ENCODE measurements around the gene GALNT3. TPM values are rescaled to one million over a fixed set of nuclear protein-coding genes. Genes with fewer than 3 reads are reported as not detected.

GALNT3 gene
- total RNA-seq = 1 to 10 TPM in 1 of 4 donors, under 1 TPM in 2, not detected in 1; 0.20 to 1.7 (median 0.56) TPM

DNA sequence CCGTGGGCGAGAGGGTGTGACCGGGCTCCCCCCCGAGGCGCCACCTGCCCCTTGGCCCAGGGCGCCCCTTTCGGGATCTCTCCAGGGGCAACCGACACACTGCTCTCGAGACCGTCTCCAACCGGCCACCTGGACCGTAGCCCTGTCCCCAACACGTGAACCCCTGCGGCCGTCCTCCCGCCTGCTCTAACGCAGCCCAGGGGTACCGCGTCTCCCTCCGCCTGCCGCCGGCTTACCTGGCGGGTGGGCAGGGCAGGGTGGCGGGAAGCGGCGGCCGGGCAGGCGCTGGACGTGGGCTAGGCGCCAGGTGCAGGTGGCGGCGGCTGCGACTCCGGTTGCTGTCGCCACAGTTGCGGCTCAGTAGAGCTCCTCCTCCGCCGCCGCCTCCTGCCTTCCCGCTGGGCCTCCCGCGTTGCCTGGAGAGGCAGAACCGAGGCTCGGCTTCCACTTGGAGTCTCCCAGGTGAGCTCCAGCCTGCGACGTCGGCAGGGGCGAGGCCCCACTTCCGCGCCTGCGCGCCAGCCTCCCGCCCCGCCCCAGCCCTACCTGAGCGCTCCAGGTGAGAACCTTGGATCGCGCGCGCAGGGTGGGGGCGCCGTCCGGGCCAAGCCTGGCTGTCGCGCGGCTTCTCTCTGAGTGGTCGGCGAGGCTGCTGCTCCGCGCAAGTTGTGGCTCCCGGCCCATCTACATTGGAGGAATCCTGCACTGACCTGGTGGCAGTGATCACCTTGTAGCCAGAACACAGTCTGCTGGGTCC lies at the start of gene GALNT3:
Gene GALNT3 (minus strand): TSS at position 469 of the 757 bp plus-strand sequence. CDS start 23,547 bp downstream, outside the sequence.
- Histone ChIP-seq H3K27me3 (peaks cover 14 to 44% (median 27%) of the 10 kb centered on the region in 3 donors), H3K9me3 (no peaks in the 10 kb centered on the region), H3K4me1 (peaks cover 0 to 14% of the 10 kb centered on the region in 2 donors), H3K27ac (no peak within 1 kb of the TSS), H3K4me3 (peak within 1 kb of the TSS; percentile 18 to 50 (median 45)), H3K36me3 (no peaks in the 10 kb centered on the region)
- ATAC-seq (no peak), DNase-seq (no peak)
- intact Hi-C loops (cut with DNase I; ENCODE audit: low total_unique reads) (no loop called here), in situ Hi-C loops (cut with MboI; ENCODE audit: low sequenced_read_pairs in 4 of 4) (no loop called here)
- TF ChIP-seq, protein P1, sequence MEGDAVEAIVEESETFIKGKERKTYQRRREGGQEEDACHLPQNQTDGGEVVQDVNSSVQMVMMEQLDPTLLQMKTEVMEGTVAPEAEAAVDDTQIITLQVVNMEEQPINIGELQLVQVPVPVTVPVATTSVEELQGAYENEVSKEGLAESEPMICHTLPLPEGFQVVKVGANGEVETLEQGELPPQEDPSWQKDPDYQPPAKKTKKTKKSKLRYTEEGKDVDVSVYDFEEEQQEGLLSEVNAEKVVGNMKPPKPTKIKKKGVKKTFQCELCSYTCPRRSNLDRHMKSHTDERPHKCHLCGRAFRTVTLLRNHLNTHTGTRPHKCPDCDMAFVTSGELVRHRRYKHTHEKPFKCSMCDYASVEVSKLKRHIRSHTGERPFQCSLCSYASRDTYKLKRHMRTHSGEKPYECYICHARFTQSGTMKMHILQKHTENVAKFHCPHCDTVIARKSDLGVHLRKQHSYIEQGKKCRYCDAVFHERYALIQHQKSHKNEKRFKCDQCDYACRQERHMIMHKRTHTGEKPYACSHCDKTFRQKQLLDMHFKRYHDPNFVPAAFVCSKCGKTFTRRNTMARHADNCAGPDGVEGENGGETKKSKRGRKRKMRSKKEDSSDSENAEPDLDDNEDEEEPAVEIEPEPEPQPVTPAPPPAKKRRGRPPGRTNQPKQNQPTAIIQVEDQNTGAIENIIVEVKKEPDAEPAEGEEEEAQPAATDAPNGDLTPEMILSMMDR (IDR thresholded peaks at IDR 0.05 in 4 of 5, conservative IDR thresholded peaks at IDR 0.05 in 1 of 5) = no peak

DNA sequence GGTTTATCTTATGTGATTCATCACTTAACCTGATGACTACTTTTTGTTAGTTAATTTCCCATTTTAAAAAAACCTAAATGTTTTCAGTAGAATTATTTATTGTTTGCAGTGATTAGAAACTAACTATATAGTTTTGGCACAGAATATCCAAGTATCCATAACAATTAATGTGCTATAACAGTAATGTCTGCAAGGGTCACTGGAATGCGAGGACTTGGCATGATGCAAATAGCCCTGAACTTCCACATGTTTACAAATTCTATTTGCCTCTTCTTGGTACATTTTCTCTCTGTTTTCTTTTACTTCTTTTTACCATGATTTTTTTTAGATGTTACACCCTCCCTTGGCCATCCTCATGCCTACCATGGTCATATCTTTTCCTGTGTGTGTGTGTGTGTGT lies 49.3 kb upstream of the GALNT3 start:
- intact Hi-C loops (cut with DNase I; ENCODE audit: low total_unique reads) = no loop called here
- Histone ChIP-seq H3K4me3 (no peak overlapping the region), H3K9me3 (no peaks in the 10 kb centered on the region), H3K27me3 (no peaks in the 10 kb centered on the region), H3K4me1 (no peaks in the 10 kb centered on the region), H3K36me3 (no peaks in the 10 kb centered on the region), H3K27ac (no peak overlapping the region)
- in situ Hi-C loops (cut with MboI; ENCODE audit: low sequenced_read_pairs in 4 of 4) = no loop called here
- ATAC-seq (no peak), DNase-seq (no peak)
- TF ChIP-seq, protein P1 (IDR thresholded peaks at IDR 0.05 in 4 of 5, conservative IDR thresholded peaks at IDR 0.05 in 1 of 5) = no peak
- TF ChIP-seq POLR2A (IDR thresholded peaks at IDR 0.05) = no peak

GRCh38 chr2:165840333-165840958 lies 46.4 kb upstream of the GALNT3 start:
- Histone ChIP-seq H3K4me1 (no peaks in the 10 kb centered on the region), H3K27ac (no peak overlapping the region), H3K9me3 (no peaks in the 10 kb centered on the region), H3K27me3 (no peaks in the 10 kb centered on the region), H3K4me3 (no peak overlapping the region), H3K36me3 (no peaks in the 10 kb centered on the region)
- intact Hi-C loops (cut with DNase I; ENCODE audit: low total_unique reads) (no loop called here), in situ Hi-C loops (cut with MboI; ENCODE audit: low sequenced_read_pairs in 4 of 4) (no loop called here)
- DNase-seq (no peak), ATAC-seq (no peak)
- TF ChIP-seq, protein P1 (IDR thresholded peaks at IDR 0.05 in 4 of 5, conservative IDR thresholded peaks at IDR 0.05 in 1 of 5) = no peak
- no peak for TF ChIP-seq POLR2A (IDR thresholded peaks at IDR 0.05)

DNA sequence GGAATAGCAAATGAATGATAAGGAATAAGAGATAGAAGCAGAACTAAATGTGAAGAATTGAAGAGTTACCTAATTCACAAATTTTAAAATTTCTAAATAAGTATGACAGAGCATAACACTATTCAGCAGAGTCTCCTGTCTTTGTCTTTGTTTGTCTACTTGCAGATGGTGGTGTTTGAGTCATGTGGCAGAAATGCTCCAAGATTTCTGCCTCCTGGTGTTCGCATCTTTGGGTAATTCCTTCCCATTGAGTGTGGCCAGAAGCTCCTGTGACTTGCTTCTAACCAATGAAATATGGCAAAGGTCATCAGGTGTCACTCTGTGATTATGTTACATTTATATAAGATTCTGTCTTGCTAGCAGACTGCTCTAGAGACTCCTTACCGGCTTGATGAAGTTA lies 45.6 kb upstream of the GALNT3 start:
- no peak overlapping the region for H3K4me3 ChIP-seq
- H3K36me3 ChIP-seq = no peaks in the 10 kb centered on the region
- TF ChIP-seq POLR2A (IDR thresholded peaks at IDR 0.05) = no peak
- TF ChIP-seq, protein P1 (IDR thresholded peaks at IDR 0.05 in 4 of 5, conservative IDR thresholded peaks at IDR 0.05 in 1 of 5) = no peak
- no peaks in the 10 kb centered on the region for H3K4me1 ChIP-seq
- no peaks in the 10 kb centered on the region for H3K9me3 ChIP-seq
- H3K27ac ChIP-seq = no peak overlapping the region
- in situ Hi-C loops (cut with MboI; ENCODE audit: low sequenced_read_pairs in 4 of 4) = no loop called here
- DNase-seq = no peak
- intact Hi-C loops (cut with DNase I; ENCODE audit: low total_unique reads) = no loop called here
- ATAC-seq = no peak
- no peaks in the 10 kb centered on the region for H3K27me3 ChIP-seq
